HG03575 (cell line): ENCODE measurements around the gene MPC2.
"Not testable (repeated sequence)": the region's sequence is repeated elsewhere in the genome, so short reads cannot be mapped to it uniquely, and the experiment has no call there.

ENCODE experiments used
- ATAC-seq: cut with Tn5 transposase; IDR thresholded peaks from one replicate; pipeline ENCODE4 v1.9.1; 2021; ENCODE audit not compliant: unreplicated experiment, insufficient number of reproducible peaks, low FRiP score; ENCODE audit errors: extremely low read depth

MPC2 gene

DNA sequence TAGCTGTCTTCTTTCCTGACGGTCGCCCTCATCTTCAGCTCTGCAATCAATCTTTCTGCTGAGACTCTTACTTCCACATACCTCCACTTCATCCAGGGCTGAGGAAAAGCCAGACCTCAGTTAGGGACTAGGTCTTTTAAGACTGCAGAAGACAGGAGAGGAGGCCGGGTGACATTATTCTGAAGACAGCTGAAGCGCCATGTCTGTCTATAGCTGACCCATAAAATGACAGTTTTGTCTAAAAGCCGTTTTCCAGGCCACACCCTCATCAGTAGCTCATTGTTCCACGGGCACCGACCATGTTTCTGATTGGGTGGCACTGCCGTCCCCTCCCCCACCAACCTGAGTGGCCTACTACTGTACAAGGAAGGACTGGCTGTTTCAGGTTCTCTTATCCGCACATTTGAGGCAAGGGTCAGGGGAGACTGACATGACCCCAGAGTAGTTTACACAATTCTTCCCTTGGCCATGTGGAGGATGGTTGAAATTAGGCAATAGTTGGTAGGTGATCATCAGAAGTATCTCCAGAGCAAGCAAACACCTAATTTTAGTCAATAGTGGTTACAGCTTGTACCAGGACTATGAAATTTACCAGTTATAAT lies 22.9 kb downstream of the MPC2 start, which contains the start of gene ADCY10:
Gene ADCY10 (minus strand): TSS at position 240 of the 602 bp plus-strand sequence. CDS start 8,994 bp downstream, outside the sequence.
- ATAC-seq, result no peak

DNA sequence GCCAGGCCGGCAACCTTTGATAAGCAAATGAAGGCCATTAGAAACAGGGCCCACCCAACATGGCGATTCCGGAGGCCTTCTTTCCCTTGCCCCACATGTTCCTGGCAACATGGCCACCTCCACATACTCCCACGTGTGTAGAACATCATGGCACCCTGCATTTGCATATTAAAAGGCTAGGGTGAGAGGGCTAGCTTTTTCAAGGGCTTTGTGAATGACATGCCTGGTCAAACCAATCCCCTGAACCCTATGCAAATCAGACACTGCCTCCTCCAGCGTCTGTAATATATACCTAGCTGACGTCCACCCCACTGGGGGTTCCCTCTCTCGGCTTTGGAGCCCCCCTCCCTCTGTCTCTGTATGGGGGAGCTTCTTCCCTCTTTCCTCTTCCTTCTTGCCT lies 24.6 kb downstream of the MPC2 start:
- no peak for ATAC-seq

- no peak for ATAC-seq
Observed at GRCh38 chr1:167911413-167911812, 25.5 kb downstream of the MPC2 start.

GRCh38 chr1:167910530-167910929 lies 26.3 kb downstream of the MPC2 start:
- no peak for ATAC-seq

DNA sequence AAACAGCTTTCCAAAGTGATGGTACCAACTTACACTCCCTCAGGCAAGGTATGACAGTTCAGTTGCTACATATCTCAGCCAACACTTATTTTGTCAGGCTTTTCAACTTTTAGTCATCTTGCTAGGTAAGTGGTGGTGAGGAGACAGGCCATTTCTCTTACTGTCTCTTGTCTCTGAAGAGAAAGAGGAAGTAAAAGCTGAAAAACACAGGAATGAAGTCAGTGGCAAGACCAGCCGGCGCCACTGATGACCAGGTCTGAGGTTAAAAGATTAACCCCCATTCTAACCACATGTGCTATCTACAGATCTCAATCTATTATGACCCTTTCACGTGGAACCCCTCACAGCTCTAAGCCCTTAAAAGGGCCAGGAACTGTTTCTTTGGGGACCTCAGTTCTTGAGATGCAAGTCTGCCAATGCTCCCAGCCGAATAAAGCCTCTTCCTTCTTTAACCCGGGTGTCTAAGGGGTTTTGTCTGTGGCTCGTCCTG lies 27.1 kb downstream of the MPC2 start:
- no peak for ATAC-seq

- no peak for ATAC-seq
Observed at GRCh38 chr1:167905671-167906070, 31.2 kb downstream of the MPC2 start.

GRCh38 chr1:167905182-167905581 lies 31.7 kb downstream of the MPC2 start:
- ATAC-seq, result no peak

DNA sequence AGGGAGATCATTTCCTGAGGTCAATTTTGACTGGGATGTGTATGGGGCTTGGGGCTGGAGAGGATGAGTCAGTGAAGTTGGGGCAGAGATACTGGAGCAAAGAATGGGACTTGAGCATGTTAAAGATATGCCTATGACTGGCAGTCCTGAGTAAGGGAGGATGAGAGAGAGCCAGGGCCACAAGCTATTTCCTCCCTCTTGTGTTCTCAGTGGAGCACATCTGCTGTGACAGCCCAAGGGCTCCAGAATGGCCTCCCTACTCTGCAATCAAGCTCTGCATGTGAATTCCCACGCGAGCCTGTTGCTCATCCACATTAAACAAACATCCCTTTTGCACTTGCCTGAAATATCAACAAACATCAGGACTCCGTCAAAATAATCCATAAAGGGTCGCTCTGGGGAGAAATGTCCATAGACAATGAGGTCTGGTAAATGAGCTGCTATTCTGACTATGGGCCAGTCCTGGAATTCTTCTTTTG lies 32.2 kb downstream of the MPC2 start:
- ATAC-seq, result no peak

GRCh38 chr1:167900907-167901306 lies 36.0 kb downstream of the MPC2 start:
- no peak for ATAC-seq

DNA sequence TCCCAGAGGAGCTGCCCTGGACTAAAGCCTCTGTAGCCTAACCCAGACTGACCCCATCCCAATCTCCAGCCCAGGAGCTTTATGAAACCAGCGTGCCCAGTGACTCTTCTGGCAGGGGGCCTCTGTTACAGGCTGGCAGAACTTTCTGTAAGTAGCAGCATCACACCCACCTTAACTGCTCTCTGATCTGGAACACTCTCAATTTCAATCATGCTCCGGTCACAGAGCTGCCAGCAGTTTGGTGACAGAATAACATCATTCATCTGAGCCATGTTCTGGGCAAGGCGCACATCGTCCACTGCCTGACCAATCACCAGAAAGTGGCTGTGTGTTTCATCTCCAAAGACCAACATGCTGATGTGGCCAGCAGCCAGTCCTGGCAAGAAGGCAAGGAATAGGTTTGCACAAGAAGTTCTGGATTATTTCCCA lies 37.6 kb downstream of the MPC2 start:
- no peak for ATAC-seq

- no peak for ATAC-seq
Observed at GRCh38 chr1:167898578-167899222, 38.2 kb downstream of the MPC2 start.

- no peak for ATAC-seq
Observed at GRCh38 chr1:167893798-167894197, 43.1 kb downstream of the MPC2 start.

DNA sequence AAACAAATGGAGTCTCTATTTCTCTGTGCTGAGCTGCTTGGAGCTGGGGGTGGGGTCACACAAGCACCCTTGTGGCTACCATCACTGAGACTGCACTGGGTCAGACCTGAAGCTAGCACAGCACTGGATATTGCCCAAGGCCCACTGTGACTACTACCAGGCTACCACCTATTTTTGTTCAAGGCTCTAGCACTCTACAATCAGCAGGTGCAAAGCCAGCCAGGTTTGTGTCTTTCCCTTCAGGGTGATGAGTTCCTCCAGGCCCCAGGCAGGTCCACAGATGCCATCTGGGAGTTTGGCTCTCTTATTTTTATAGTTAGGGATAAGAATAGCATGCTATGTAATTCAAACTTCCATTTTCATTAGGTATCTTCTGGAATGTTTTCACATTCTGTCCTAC lies 46.5 kb downstream of the MPC2 start:
- ATAC-seq, result no peak

GRCh38 chr1:167887187-167887586 lies 49.7 kb downstream of the MPC2 start:
- ATAC-seq, result not testable (repeated sequence)

GRCh38 chr1:167882376-167882775 lies 54.5 kb downstream of the MPC2 start:
- no peak for ATAC-seq

- ATAC-seq, result no peak
Observed at GRCh38 chr1:167881786-167882185, 55.1 kb downstream of the MPC2 start.

- ATAC-seq, result no peak
Observed at GRCh38 chr1:167881069-167881468, 55.8 kb downstream of the MPC2 start.

- no peak for ATAC-seq
Observed at GRCh38 chr1:167880580-167881021, 56.3 kb downstream of the MPC2 start.

- no peak for ATAC-seq
Observed at GRCh38 chr1:167879508-167879907, 57.4 kb downstream of the MPC2 start.

- no peak for ATAC-seq
Observed at GRCh38 chr1:167878372-167879160, 58.3 kb downstream of the MPC2 start.
